Tongue (tissue), 2 donors: Measurements from ENCODE around the gene FAM118B. TPM values are rescaled to one million over a fixed set of nuclear protein-coding genes. Genes with fewer than 3 reads are reported as not detected.
"Not testable (repeated sequence)": the region's sequence is repeated elsewhere in the genome, so short reads cannot be mapped to it uniquely, and the experiment has no call there.

Experiments used
- DNase-seq: peaks from one replicate; pipeline ENCODE4 v3.0.0-alpha.2; 2015
- total RNA-seq: library from RNA; depleted of rRNA; stranded (reverse); fragments of >200 nt; gene quantifications from one replicate; pipeline ENCODE4 v1.2.3, GENCODE V29; 2014

FAM118B gene
- total RNA-seq, 1 donor from 2014 or later, result 17.1 TPM

GRCh38 chr11:126277780-126278179 lies 66.2 kb downstream of the FAM118B start:
- DNase-seq, result no peak

DNA sequence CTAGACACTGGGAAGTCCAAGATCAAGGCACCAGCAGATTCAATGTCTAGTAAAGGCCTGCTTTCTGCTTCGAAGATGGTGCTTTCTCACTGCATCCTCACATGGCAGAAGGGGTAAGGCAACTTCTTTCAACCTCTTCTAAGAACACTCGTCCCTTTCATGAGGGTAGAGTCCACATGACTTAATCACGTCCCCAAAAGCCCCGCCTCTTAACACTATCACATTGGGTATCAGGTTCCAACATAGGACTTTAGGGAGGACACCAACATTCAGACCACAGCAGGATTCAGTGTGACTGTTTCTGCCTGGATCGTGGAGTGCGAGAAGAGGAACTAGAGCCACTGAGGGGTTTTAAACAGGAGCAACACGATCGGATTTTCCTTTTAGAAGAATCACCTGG lies 67.6 kb downstream of the FAM118B start:
- DNase-seq, result no peak

DNA sequence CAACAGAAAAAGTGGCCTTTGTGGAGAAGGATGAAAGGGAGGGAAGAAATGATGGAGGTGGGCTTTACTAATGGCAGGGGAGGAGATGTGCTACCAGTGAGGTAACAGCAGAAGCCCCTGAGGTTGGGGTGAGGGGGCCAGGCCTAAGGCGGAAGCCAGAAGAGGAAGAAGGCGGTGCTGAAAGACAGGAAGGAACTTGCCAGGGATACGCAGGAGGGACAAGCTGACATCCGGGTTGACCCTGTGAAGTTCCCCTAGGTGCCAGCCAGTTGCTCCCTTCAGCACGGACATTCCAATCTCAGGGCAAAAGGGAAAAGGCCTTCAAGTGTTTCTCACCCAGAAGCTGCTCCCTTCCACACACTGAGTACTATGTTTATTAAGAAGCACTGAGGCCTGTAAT lies 69.0 kb downstream of the FAM118B start:
- no peak for DNase-seq

DNA sequence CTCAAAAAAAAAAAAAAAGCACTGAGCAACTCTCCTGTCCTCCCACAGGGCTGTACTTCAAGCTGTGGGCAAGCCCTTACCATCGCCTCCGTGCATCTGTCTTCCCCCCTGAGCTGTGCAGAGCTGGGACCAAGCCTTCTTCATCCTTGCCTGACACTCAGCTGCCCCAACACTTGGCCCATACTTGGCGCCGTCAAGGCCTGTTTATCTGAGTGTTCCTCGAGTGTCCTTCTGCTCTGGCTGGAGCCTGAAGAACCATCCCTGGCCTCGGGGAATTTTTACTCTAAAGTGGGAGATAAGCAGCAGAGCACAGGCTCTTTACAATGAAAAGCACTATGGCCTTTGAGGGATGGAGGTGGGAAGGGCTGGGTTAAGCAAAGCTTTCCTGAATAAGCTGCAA lies 69.7 kb downstream of the FAM118B start:
- no peak for DNase-seq

DNA sequence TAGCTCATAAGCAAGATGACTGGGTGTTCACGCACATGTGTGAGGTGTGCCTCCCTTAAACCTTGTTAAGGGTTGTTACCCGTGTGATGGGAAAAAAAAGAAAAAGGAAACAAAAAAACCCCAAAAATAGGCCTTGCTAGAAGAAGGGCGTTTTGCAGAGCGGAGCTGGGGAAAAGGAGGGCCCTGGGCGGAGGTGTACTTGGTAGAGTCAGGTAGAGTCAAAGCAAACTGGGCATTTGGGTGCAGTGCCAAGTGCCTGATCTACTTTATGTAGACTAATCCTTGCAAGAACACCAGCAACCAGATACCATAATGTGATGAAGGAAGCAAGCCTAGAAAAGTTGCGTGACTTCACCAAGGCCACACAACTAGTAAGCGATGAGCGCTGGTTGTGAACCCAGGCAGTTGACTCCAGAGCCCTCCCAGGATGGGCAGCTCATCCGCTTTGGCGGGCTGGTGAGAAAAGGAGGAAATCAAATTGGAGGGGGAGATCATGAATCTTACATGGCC lies 70.1 kb downstream of the FAM118B start:
- no peak for DNase-seq

GRCh38 chr11:126282361-126282735 lies 70.8 kb downstream of the FAM118B start:
- DNase-seq, result peak; percentile 75

DNA sequence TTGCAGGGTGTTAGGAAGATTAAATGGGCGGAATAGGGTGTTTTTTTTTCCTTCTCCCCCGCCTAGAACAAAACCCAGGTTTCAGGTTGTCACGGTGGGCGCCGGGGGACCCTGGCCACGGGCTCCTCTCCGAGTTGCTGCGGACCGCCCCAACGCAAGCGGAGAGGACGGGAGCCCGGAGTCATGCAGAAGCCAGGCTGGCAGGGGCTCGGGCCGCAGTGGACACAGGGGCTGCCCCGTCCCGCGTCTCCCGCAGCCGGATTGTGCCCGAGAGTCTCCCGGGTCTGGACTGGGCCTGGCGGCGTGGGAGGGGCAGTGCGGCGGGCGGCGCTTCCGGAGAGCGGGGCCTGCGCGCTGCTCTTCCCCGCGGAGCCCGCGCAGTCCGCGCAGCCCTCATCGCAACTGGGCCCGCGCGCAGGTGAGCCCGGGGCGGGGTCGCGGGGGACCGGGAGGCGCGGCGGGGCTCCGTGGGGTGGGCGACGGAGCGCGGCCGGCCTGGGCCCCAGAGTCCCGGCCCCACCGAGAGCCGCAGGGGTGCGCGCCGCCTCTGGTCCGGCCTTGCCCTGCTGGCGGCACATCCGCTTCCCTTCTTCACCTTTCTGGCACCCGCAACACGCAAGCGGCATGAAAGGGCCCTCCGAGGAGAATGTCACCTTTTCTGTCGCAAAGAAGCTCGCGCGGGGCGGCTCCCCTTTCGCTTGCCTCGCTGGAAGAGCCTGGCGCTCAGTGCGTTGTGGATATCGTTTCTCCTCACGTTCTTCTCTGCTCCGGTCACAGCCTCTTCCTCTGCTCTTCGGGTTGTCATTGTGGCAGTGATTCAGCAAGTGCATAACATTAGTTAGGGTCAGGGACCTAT lies 71.4 kb downstream of the FAM118B start, which contains the start of gene TIRAP:
TSS of gene TIRAP (plus strand) at position 358 of the 856 bp plus-strand sequence. CDS start 7,802 bp downstream, outside the sequence.
- peak; percentile 78 for DNase-seq

- DNase-seq, result peak; percentile 65
Measured at GRCh38 chr11:126284829-126285228, 73.2 kb downstream of the FAM118B start.

DNA sequence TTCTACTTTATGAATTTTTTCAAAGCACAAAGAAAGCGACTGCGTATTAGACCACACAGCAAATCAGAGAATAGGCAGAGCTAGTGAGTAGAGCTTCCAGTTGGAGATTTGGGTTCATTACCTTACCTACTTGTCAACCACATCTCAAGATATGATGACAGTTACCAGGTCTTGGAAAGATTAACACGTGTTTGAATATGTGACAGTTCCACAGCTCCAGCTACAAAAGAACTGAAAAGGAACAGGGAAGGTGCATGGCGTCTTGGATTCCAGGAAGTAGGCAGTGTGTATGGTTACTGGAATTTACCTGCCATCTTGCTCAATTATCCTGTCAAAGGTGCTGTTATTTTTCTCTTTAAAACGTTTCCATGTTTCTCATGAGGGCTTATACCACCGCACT lies 76.7 kb downstream of the FAM118B start:
- no peak for DNase-seq

DNA sequence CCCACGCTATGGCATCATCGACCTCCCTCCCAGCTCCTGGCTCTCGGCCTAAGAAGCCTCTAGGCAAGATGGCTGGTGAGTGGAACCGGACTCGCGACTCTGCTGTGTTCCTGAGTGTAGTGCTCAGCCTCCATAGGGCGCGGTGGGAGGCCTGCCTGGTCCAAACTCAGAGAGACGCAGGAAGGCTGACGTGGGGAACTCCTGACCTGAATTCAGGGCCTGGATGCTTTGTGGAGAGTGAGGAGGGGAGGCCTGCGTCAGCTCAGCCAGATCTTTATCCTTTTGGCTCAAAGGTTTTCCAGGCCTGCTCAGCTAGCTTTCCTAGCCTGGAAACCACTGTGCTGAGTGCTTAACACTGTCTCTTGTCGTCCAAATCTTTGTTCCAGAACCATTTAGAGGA lies 79.3 kb downstream of the FAM118B start:
- no peak for DNase-seq

DNA sequence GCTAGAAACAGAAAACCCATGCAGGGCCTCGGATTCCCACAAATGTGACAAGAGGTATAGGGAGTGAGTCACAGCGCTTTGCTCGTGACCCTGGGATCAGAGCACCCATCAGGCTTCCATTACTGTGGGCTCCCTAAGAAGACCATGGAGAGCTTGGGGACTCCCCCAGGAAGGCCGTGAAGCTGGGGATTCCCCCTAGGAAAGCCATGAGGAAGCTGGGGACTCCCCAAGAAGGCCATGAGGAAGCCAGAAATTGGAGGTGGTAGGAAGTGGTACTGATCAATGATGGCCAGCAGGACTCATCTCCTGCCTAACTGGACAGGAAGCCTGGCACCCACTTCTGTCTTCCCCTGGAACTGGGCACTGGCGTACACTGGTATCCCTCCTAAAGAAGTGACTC lies 82.1 kb downstream of the FAM118B start:
- no peak for DNase-seq

DNA sequence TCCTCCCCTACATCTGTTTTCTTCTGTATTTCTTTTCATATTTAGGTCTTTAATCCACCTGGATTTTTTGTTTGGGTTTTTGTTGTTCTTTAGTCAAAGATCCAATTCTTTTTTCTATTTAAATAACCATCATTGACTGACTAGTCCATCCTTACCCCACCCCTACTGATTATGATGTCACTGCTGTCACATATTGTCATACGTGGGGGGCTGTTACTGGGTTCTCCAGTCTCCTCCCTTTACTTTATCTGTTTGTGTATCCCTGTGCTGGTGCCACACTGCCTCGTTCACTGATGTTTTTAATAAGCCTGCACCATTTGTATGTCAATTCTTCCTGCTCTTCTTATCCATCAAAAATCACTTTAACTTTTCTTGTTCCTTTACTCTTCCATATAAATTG lies 85.4 kb downstream of the FAM118B start:
- no peak for DNase-seq

DNA sequence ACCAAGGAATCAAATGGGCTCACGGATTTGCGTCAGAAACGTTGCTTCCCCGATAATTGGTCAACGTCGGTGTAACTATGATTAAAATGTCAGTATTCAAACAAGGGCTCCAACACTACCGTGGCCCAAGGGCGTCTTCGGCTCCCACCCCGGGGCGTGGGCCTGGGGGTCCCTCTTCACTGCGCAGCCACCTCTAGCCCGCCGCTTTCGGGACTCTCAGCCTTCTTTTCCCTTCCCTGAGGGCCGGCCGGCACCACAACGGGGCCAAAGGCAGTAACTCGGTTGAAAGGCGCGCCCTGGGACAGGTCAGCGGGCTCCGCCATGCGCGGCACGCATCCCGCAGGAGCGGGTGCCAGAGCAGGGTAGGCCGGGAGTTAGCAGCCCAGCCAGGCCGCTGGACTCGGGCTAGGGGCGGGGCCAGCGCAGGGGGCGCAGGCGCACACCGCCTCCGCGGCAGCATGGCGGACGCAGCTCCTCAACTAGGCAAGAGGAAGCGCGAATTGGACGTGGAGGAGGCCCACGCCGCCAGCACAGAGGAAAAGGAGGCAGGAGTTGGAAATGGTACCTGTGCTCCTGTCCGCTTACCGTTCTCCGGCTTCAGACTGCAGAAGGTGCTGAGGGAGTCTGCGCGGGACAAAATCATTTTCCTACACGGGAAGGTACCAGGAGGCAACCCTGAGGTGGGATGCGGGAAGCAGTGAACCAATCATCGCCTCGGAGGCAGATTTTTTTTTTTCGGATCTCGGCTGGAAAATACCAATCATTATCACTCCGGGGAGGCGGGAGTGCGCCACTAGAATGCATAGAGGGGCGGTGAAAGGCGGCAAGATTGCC lies 92.3 kb downstream of the FAM118B start, which contains the start of gene DCPS:
TSS of gene DCPS (plus strand) at position 438 of the 834 bp plus-strand sequence. CDS start at position 459, 21 bp downstream.
- DNase-seq, result peak; percentile 95

- no peak for DNase-seq
Measured at GRCh38 chr11:126304457-126305075, 93.0 kb downstream of the FAM118B start.

- DNase-seq, result no peak
Measured at GRCh38 chr11:126305699-126306098, 94.1 kb downstream of the FAM118B start.

- peak; percentile 81 for DNase-seq
Measured at GRCh38 chr11:126307706-126308105, 96.1 kb downstream of the FAM118B start.

- DNase-seq, result peak; percentile 91
Measured at GRCh38 chr11:126308271-126308671, 96.7 kb downstream of the FAM118B start.

- not testable (repeated sequence) for DNase-seq
Measured at GRCh38 chr11:126308771-126309170, 97.2 kb downstream of the FAM118B start.

DNA sequence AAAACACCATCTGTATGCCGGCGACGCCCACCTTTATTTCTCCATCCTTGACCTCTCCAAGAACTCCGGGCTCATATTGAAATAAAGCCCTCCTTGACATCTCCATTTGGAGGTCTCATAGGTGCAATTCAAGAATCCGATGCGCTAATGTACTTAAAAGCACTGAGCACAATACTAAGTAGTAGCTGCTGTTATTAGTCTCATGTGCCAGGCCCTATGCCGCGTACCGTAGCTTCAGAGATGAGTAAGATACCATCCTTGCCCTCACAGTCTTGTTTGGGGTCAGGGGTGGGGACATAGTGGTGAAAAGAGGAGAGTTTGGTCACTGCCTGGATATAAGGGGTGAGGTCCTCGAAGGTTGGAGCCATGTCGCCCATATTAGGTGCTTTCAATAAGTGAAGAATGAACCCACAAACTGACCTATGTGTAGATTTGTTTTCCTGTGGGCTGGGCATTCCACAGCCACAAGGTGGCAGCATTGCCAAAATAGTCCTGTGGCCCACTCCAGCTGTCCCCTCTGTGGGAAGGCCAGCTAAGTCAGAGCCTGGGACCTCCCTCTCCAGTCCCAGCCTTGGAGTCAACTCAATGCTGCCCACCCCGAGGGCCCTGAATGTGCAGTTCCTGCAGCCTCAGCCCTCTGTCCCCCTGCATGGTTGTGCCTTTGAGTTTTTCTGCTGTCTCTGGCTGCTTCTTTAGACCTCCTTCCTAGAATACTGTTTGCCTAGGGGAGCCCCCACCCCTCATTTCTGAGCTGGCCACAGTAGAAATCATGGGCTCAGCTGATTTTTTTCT lies 98.8 kb downstream of the FAM118B start:
- DNase-seq, result peak; percentile 94

DNA sequence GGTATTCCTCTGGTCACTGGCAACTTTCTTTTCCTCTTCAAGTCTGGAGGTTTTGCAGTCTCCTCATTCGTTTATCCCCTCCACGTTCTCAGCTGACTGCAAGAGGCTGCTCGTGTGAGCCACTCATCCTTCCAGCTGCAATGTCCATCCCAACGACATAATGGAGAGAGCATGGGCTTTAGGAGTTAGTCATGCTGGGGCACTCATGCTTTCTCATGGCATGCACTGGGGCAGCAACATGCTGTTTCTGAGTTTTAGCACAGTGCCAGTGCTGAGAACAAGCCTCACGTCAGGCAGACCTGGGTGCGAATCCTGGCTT lies 99.4 kb downstream of the FAM118B start:
- no peak for DNase-seq

DNA sequence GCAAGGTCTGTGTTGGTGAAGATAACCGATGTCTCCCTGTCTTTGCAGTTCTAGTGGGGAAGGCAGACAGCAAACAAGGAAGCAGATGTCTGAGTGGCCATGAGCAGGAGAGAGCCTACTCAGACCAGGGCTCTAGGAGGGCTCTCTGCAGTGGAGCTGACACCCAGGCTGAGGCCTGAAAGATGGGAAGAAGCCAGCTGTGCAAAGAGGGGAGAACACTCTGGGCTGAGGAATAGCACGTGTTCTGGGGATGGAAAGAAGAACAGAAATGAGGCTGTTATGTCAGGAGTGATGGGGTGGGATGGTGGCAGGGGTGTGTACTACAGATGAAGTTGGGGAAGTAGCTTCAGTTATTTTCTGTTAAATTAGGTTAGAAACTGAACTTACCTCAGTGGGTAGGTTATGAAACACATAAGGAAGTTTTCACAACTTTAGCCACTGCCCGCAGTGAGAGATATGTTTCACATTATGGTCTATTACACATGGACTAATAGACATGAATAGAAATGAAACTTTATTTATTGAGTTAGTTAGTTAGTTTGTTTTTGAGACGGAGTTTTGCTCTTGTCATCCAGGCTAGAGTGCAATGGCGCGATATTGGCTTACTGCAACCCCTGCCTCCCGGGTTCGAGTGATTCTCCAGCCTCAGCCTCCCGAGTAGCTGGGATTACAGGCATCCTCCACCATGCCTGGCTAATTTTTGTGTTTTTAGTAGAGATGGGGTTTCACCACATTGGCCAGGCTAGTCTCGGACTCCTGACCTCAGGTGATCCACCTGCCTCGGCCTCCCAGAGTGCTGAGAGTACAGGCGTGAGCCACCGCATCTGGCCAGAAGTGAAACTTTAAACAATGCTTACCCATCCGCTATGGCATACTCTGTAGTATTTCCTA lies 100.1 kb downstream of the FAM118B start:
- DNase-seq, result no peak
